Hypothalamus (tissue), 51 donors: ENCODE measurements around the gene YPEL3.
A peak's percentile ranks its signal among the peaks of the same experiment; 100 is the strongest.
"Not testable (repeated sequence)": the region's sequence is repeated elsewhere in the genome, so short reads cannot be mapped to it uniquely, and the experiment has no call there.

Experiments
- DNase-seq, 51 donors: peaks; one replicate each; lab custom pipeline; 2025; lab: John Stamatoyannopoulos, UW

Gene YPEL3

DNA sequence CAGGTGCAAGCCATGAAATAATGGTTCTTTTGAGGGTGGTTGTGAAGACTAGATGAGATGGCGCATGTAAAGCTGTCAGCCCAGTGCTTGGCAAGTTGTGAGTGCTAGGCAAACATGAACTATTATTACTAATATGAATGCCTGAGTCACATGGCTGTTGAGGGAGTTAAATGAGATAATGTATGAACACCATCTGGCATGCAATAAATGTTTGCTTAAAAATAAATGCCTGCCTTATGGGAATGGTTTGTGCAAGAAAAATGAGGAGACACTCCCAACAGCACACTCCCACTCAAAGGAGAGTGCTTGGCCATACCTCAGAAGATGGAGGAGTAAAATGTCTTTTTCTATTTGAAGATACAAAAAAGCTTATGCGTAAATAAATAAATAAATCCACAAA, 23.4 kb upstream of the YPEL3 start:
- no peak for DNase-seq

DNA sequence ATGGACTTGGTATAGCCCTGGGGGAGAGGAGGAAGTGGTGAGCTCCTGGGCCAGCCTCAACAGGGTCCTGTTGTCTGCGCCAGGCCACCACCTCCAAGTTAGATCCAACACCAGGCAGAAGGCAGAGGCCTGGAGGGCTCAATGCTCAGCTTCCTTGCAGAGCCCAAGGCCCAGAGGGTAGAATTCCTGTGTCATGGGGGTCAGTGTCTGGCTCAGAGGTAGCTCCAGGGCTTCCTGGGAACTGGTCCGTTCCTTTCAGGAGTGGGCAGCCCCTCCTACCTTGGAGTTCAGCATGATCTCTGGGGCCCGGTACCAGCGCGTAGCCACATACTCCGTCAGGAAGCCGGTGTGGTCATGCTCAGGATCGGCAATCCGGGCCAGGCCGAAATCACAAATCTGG, 21.8 kb upstream of the YPEL3 start:
- no peak for DNase-seq

- DNase-seq = no peak
Observed at GRCh38 chr16:30116291-30117207, 20.5 kb upstream of the YPEL3 start.

DNA sequence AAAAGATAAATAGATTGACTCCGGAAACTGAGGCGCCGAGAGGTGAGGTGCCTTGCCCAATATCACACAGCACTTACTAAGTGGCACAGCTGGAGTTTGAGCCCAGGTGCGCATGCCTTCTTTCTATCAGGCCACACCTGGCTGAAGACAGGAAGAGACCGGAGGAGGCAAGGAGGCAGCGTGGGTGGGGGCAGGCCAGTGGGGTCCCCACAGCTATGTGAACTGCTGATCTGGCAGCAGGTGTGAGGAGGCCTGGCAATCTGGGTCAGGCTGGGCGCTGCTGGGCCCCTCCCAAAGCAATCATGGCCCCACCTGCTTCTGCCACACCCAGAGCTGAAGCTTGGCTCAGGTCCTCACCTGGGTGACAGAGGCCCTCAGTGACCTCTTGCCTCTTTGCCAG, 19.2 kb upstream of the YPEL3 start:
- no peak for DNase-seq

- not testable (repeated sequence) for DNase-seq
Observed at GRCh38 chr16:30114833-30115232, 18.8 kb upstream of the YPEL3 start.

DNA sequence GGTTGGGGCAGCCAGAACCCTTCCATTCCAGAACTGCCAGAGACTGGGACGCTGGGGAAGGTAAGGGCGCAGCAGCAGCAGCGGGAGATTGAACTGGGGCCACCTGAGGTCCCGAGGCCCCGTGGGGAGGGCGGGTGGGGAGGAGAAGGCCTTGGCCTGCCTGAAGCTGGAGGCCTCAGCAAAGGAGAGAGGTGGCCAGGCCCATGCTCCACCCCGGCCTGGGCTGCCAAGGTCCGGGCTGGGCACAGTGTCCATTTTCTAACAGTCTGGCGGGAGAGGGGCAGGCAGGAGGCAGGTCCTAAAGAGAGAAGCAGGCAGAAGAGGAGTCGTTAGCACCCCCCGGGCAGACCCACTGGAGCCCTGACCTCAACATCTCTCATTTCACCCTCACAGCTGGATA, 18.4 kb upstream of the YPEL3 start:
- no peak for DNase-seq

DNA sequence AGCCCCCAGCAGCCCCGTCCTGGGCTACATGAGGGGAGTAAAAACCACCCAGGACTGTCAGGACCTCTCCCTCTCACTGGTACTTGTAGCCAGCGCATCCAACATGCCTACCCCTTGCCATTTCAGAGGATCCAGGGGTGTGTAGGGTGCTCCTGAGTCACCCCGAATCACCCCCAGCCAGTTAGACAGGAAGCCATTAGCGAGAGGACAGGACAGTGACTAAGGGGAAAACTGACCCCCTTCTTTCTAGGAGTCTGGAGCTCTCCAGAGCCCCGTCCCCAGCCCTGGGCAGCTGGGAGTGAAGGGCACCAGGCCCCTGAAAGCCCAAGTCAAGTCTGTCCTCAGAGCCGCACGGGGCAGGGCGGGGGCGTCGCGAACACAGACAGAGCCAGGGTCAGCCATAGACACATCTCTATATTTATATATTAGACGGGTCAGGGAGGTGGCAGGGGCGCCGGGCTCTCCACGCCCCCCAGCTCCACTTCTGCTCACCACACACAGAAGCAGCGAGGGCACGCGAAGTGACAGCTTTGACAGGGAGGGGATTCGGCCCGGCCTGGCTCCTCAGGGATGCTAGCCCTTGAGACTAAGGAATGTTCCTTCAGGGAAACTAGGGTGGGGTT, 17.8 kb upstream of the YPEL3 start:
- DNase-seq = no peak

- DNase-seq = no peak
Observed at GRCh38 chr16:30113031-30113710, 17.2 kb upstream of the YPEL3 start, which contains the start of gene GDPD3. Gene GDPD3 (minus strand): TSS chr16:30113537. CDS start chr16:30113478, 59 bp downstream.

DNA sequence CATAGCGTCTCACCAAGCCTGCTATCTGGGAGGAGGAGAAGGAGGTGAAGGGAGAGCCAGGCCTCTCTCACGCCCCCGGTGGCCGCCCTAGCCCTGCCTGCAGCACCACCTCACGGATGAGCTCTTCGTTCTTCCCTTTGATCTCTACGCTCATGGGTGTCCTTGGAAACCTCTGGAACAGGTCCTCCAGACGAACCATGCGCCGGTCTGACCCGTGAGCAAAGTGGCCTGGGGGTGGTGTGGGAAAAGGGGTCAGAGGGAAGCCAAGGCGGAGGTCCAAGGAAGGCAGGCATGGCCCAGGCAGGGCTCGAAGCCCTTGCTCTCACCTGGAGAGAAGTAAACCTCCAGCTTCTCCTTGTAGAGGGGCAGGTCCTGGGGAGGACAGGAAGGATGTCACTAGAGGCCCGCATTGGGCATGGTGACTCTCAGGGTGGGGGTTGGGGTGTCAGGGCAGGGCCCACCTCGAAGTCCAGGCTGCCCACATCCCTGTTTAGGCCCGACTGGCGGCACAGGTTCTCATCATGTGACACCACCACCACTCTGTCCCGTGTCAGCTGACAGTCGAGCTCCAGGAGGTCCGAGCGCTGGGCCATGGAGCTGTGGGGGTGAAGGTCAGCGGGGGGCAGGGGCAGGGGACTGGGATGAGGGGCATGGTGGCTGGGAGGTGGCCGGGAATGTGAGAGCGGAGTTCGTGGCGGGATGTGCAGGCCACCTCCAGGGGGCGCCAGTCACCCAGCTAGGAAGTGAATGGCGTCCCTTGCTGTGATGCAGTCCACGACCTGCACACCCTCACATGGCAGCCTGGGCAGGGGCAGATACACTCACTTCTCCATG, 16.4 kb upstream of the YPEL3 start:
- DNase-seq = peak in 7 of 51 donors; percentile 3 to 34 (median 19)

DNA sequence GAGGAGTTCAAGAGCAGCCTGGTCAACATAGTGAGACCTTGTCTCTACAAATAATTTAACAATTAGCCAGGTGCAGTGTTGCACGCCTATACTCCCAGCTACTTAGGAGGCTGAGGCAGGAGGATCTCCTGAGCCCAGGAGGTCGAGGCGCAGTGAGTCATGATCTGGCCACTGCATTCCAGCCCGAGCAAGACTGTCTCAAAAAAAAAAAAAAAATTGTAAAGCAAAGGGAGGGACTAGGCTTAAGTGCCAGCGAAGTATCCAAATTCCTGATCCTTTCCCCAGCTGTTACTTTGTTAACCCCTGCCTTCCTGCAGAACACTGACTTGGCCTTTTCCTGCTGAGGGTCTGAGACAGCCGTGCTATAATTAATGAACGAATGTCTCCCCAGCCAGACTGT, 14.6 kb upstream of the YPEL3 start:
- DNase-seq = no peak

DNA sequence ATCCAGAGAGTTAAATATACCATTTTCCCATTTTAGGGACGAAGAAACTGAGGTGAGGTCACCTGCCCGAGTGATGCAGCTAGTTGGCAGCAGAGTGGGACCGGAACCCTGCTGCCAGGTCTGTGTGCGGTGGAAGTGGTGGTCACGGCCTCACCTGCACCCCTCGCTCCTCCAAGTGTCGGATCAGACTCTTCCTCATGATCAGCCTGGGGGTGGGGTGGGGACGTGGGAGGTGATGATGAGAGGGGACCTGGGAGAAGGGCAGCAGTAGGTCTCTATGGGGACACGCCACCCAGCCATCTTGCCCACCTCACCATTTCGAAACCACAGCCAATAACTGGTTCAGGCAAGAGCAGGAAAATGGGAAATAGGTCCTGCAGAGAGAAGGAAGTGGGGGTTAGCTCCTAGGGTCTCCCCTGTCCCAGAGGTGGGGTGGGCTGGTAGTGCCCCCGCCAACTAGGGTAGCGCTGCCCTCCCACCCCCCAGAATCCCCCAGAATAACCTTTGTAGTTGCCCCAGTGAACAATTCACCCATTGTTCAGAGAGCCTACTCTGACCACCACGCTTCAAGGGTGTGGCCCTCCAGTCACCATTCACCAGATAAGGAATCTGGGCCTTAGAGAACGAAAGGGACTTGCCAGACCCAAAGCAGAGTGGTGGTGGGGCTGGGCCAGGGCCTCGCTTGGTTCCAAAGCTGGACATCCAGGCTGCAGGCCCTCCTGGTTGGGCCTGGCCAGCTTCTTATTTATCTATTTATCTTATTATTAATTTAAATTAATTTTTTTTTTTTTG, 12.2 kb upstream of the YPEL3 start:
- no peak for DNase-seq

- no peak for DNase-seq
Observed at GRCh38 chr16:30104492-30104891, 8.5 kb upstream of the YPEL3 start.

DNA sequence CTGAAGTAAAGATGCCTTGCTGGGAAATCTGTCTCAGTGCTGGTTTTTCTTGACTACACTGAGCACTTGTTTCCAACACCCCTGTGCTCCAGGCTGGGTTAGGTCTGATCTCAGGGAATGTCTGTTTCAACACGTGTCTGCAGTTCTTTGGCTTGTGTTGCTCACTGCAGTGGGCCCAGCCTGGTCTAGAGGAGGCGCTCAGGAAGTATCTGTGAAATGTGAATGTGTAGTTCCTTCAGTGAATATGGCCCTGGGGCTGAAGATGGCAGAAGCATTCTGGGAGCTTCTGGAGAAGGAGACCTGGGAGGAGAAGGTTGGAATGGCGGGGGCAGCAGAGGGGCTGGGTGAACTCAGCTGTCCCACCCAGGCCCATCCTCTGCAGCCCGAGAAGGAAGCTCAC, 8.1 kb upstream of the YPEL3 start:
- no peak for DNase-seq

DNA sequence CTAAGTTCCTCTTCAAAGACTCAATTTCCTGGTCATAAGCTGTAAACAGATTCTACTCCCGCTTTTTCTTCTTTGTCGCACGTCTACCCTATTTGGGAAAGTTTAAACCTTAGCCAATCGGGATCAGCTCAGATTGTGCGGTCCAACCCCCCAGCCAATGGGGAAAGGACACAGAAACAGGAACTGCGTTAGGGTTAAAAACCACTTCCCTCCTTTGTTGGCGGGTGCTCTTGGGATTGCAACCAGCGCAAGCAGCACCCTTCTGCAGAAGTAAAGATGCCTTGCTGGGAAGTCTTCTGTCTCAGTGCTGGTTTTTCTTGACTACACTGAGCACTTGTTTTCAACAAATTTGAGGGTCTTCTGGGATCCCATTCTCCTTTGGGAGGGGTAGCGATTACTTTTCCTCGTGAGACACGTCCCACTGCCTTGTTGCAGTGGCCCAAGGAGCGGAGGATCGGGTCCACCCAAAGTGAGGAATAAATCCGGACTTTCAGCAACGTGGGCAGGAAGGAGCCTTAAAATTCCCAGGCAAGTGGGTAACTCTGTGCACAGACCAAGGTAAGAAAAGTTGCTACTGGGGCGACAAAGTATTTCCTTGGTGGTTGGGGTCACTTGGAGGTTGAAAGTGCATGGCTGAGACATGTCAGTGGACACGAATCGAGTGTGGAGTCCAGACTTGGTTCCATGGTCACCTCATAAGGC, 1.0 kb upstream of the YPEL3 start:
- DNase-seq = peak in 1 of 51 donors; percentile 31

DNA sequence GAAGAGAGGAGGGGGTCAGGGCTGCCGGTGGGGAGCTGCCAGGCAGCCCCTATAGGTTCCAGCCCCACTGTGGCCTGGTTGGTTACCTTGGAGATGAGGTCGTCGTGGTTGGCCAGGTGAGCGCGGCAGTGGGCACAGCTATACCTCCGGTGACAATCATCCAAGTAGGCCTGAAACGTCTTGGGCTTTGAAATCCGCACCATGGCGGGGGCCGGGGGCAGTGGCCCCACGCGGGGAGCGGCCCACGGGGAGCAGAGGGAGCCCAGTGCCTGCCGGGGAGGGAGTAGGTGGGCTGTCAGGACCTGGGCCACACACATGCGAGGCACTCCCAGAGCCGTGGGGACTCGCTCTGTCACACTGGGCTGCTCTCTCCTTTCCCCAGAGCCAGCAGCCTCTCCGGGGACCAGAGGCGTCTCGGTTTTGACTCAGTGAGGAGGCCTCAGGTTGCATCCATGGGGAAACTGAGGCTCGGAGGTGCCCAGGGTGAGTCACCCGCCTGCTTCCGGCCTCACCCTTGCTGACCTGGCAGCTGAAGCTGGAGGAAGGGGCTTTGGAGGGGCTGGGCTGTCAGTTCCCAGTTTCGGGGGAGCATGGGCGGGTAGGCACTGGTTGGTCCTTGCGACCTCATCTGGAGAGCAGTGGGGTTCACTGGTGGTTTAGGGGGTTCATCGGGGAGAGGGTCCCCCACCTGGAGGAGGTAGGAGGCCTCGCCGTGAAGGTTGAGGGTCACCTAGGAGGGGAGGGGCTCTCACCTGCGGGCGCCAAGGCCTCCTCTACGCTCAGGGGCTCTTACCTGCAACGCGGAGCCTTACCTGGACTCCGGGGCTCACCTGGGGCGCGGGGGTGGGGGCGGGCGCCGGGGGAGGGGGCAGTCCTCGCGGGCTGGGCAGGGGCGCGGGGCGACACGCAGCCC, 591 bp downstream of the YPEL3 start:
- peak in 9 of 51 donors; percentile 10 to 36 (median 21) for DNase-seq

GRCh38 chr16:30094541-30095165, 1.4 kb downstream of the YPEL3 start:
- no peak for DNase-seq

GRCh38 chr16:30092373-30093010, 3.5 kb downstream of the YPEL3 start:
- DNase-seq = peak in 44 of 51 donors; percentile 25 to 77 (median 54)
